A549 (cell line): Measurements from ENCODE around the gene ZSCAN12. TPM values are rescaled to one million over a fixed set of nuclear protein-coding genes. Genes with fewer than 3 reads are reported as not detected.

Source experiments
- ATAC-seq, 2 experiments: fragments of 200-7000 bp in 1 of 2; fragments of >200 bp in 1 of 2; cut with Nextera tagmentation in 1 of 2; cut with Tn5 transposase in 1 of 2; 3 replicates each; pipeline versions ENCODE4 v1.8.0 to v1.9.1; 2018 to 2020; ENCODE audit warnings: mild to moderate bottlenecking in 1 of 2, moderate library complexity in 1 of 2
- CTCF ChIA-PET: fragments of 300-600 bp; sonication (Branson Sonifier 250); formaldehyde crosslinking; extraction: SDS; loops from one replicate; lab custom pipeline; 2021; ENCODE audit warnings: antibody characterized with exemption, inconsistent platforms; lab: Yijun Ruan, JAX
- POLR2A ChIA-PET: fragments of 350-600 bp; formaldehyde crosslinking; extraction: SDS; loops from one replicate; lab custom pipeline; 2021; ENCODE audit warnings: antibody characterized with exemption, inconsistent platforms; lab: Yijun Ruan, JAX
- DNase-seq, 2 experiments: peaks; one replicate each; pipeline versions ENCODE4 v3.0.0 to v3.0.0-alpha.2; 2011 to 2016; ENCODE audit warnings: low read depth in 1 of 2, low spot score in 1 of 2
- FAIRE-seq: peaks from 2 replicates; lab custom pipeline; 2011; peaks lifted over from hg19 to GRCh38; lab: Jason Lieb, UNC
- H3K27ac ChIP-seq, 2 experiments: fragments of >200 bp; sonication (Bioruptor Twin); formaldehyde crosslinking; 3 replicates each; pipeline ENCODE4 v1.5.1; 2016 to 2017
- H3K4me1 ChIP-seq: fragments of >200 bp; sonication (Bioruptor Twin); formaldehyde crosslinking; 3 replicates; pipeline ENCODE4 v1.6.1; 2016
- H3K4me2 ChIP-seq: fragments of >200 bp; sonication (Bioruptor Twin); formaldehyde crosslinking; 3 replicates; pipeline ENCODE4 v1.6.1; 2016
- H3K4me3 ChIP-seq: fragments of >200 bp; sonication (Bioruptor Twin); formaldehyde crosslinking; 3 replicates; pipeline ENCODE4 v1.5.1; 2016
- H3K9me3 ChIP-seq: fragments of >200 bp; sonication (Bioruptor Twin); formaldehyde crosslinking; 3 replicates; pipeline ENCODE4 v1.6.1; 2016
- CBX2 ChIP-seq: fragments of 200-600 bp; sonication (generic); IDR thresholded peaks from 2 replicates; pipeline ENCODE4 v1.6.1; 2016; ENCODE audit warnings: low read depth, mild to moderate bottlenecking, borderline replicate concordance
- CBX8 ChIP-seq: fragments of 200-600 bp; sonication (generic); IDR thresholded peaks from 2 replicates; pipeline ENCODE4 v1.6.1; 2016
- CEBPB ChIP-seq, 2 experiments: fragments of >200 bp in 1 of 2; sonication (Bioruptor Twin) in 1 of 2; formaldehyde crosslinking in 1 of 2; IDR thresholded peaks; 2 replicates each; pipeline ENCODE4 v1.6.1; 2012 to 2016
- CTCF ChIP-seq: fragments of >200 bp; sonication (Bioruptor Twin); formaldehyde crosslinking; IDR thresholded peaks from 3 replicates; pipeline ENCODE4 v1.5.1; 2016
- E2F6 ChIP-seq: IDR thresholded peaks from 2 replicates; pipeline ENCODE4 v1.6.1; 2012; ENCODE audit warnings: low read depth, borderline replicate concordance
- EHMT2 ChIP-seq: fragments of 200-600 bp; sonication (generic); IDR thresholded peaks from 2 replicates; pipeline ENCODE4 v1.6.1; 2016; ENCODE audit warnings: antibody characterized with exemption, low read depth, mild to moderate bottlenecking, moderate library complexity
- EP300 ChIP-seq, 2 experiments: fragments of >200 bp; sonication (Bioruptor Twin); formaldehyde crosslinking; IDR thresholded peaks; 2 replicates in 1 of 2; 3 replicates in 1 of 2; pipeline ENCODE4 v1.6.1; 2016 to 2017
- ESRRA ChIP-seq: fragments of 150-350 bp; IDR thresholded peaks from 2 replicates; pipeline ENCODE4 v1.6.1; 2014; ENCODE audit warnings: mild to moderate bottlenecking, low read length, borderline replicate concordance
- FOXS1 ChIP-seq: fragments of 250-450 bp; sonication (Bioruptor Pico); IDR thresholded peaks from 2 replicates; pipeline ENCODE4 v1.5.0; 2020; ENCODE audit warnings: mild to moderate bottlenecking, moderate library complexity
- GATA3 ChIP-seq: IDR thresholded peaks from 2 replicates; pipeline ENCODE4 v1.6.1; 2012; ENCODE audit warnings: borderline replicate concordance
- HDAC2 ChIP-seq: fragments of 200-600 bp; sonication (generic); IDR thresholded peaks from 2 replicates; pipeline ENCODE4 v1.6.1; 2016
- HES2 ChIP-seq: fragments of >200 bp; sonication (Bioruptor Twin); formaldehyde crosslinking; IDR thresholded peaks from 2 replicates; pipeline ENCODE4 v1.6.1; 2016
- HEYL ChIP-seq: fragments of 250-450 bp; sonication (Bioruptor Pico); IDR thresholded peaks from 2 replicates; pipeline ENCODE4 v1.8.0; 2021; ENCODE audit warnings: mild to moderate bottlenecking, moderate library complexity
- HMGXB4 ChIP-seq: fragments of 250-450 bp; sonication (Bioruptor Pico); IDR thresholded peaks from 2 replicates; pipeline ENCODE4 v1.5.0; 2021; ENCODE audit warnings: mild to moderate bottlenecking, moderate library complexity, borderline replicate concordance
- HOXA7 ChIP-seq: fragments of 250-450 bp; sonication (Bioruptor Pico); IDR thresholded peaks from 2 replicates; pipeline ENCODE4 v1.5.0; 2020; ENCODE audit warnings: mild to moderate bottlenecking, moderate library complexity
- HOXB5 ChIP-seq: fragments of 250-450 bp; sonication (Bioruptor Pico); IDR thresholded peaks from 2 replicates; pipeline ENCODE4 v1.5.0; 2020; ENCODE audit warnings: mild to moderate bottlenecking, moderate library complexity
- JUN ChIP-seq, 2 experiments: fragments of >200 bp; sonication (Bioruptor Twin); formaldehyde crosslinking; IDR thresholded peaks; 2 replicates in 1 of 2; 3 replicates in 1 of 2; pipeline ENCODE4 v1.6.1; 2016 to 2017
- KDM1A ChIP-seq: fragments of 200-600 bp; sonication (generic); IDR thresholded peaks from 2 replicates; pipeline ENCODE4 v1.6.1; 2016; ENCODE audit warnings: low read depth, mild to moderate bottlenecking
- KDM5A ChIP-seq: fragments of 200-600 bp; sonication (generic); IDR thresholded peaks from 2 replicates; pipeline ENCODE4 v1.6.1; 2016; ENCODE audit warnings: antibody characterized with exemption, mild to moderate bottlenecking
- MAX ChIP-seq: IDR thresholded peaks from 2 replicates; pipeline ENCODE4 v1.6.1; 2012
- PHF8 ChIP-seq: fragments of 200-600 bp; sonication (generic); IDR thresholded peaks from 2 replicates; pipeline ENCODE4 v1.6.1; 2016; ENCODE audit warnings: low read depth, mild to moderate bottlenecking, antibody characterized with exemption, moderate library complexity, borderline replicate concordance
- POLR2A ChIP-seq: IDR thresholded peaks from 2 replicates; pipeline ENCODE4 v1.6.1; 2012; ENCODE audit warnings: mild to moderate bottlenecking, low read length
- POLR2AphosphoS2 ChIP-seq: conservative IDR thresholded peaks from 2 replicates; pipeline ENCODE4 v1.6.1; 2012; ENCODE audit warnings: low read length, improper control_type of control experiment, inconsistent platforms
- RAD21 ChIP-seq, 2 experiments: fragments of >200 bp in 1 of 2; sonication (Bioruptor Twin) in 1 of 2; formaldehyde crosslinking in 1 of 2; IDR thresholded peaks in 1 of 2; conservative IDR thresholded peaks in 1 of 2; 2 replicates in 1 of 2; 3 replicates in 1 of 2; pipeline ENCODE4 v1.6.1; 2012 to 2018; ENCODE audit warnings: inconsistent platforms in 1 of 2
- RARB ChIP-seq: fragments of 250-450 bp; sonication (Bioruptor Pico); IDR thresholded peaks from 2 replicates; pipeline ENCODE4 v1.8.0; 2021; ENCODE audit warnings: mild to moderate bottlenecking, moderate library complexity
- TFCP2L1 ChIP-seq: fragments of 250-450 bp; sonication (Bioruptor Pico); IDR thresholded peaks from 2 replicates; pipeline ENCODE4 v1.5.0; 2021; ENCODE audit warnings: mild to moderate bottlenecking
- USF2 ChIP-seq: fragments of 450-650 bp; IDR thresholded peaks from 2 replicates; pipeline ENCODE4 v1.6.1; 2014; ENCODE audit warnings: antibody characterized with exemption
- WGBS: methylation state at CpG from one replicate; pipeline ENCODE4 v1.1.6; 2017; ENCODE audit errors: missing lambda C conversion rate; 5-methylcytosine and 5-hydroxymethylcytosine counted together
- polyA minus RNA-seq: library from RNA; depleted of rRNA, polyadenylated mRNA; stranded (reverse); fragments of >200 nt; gene quantifications from 2 replicates; pipeline ENCODE4 v1.2.3, GENCODE V29; 2011; rRNA and poly(A)+ RNA removed
- polyA plus RNA-seq, 4 experiments: library from polyadenylated mRNA; depleted of rRNA in 3 of 4; stranded (reverse); fragments of >200 nt; fragmentation: RNase III in 1 of 4; extraction: RNeasy Plus Mini Kit Qiagen cat#74134 plus additional on column Dnase treatment in 1 of 4; gene quantifications; 2 replicates in 3 of 4; 3 replicates in 1 of 4; pipeline ENCODE4 v1.2.3, GENCODE V29; 2011 to 2017

Gene ZSCAN12
- polyA plus RNA-seq (2011; rRNA removed) (2.9 and 3.3 TPM in 2 replicates), polyA plus RNA-seq (2017; fragmentation: RNase III; extraction: RNeasy Plus Mini Kit Qiagen cat#74134 plus additional on column Dnase treatment) (1.8 to 1.9 TPM (median 1.9 TPM) in 3 replicates), polyA minus RNA-seq (2.6 and 2.8 TPM in 2 replicates)
- 0.53 and 0.62 TPM in 2 replicates for polyA plus RNA-seq (2012; cell fraction: cytosol; rRNA removed)
- 0.28 and 0.67 TPM in 2 replicates for polyA plus RNA-seq (2012; cell fraction: nucleus; rRNA removed)

- Histone ChIP-seq H3K9me3 (no peaks in the 10 kb centered on the region), H3K4me3 (peak within 1 kb of the TSS; percentile 78), H3K4me1 (no peaks in the 10 kb centered on the region), H3K27ac (peak within 1 kb of the TSS; percentile 80 to 93), H3K4me2 (peak within 1 kb of the TSS; percentile 77)
- DNase-seq (peak; percentile 31 to 91), FAIRE-seq (no peak), ATAC-seq (peak; percentile 97 to 98)
- ChIA-PET CTCF (interaction anchor here (0.7 to 1.1 kb wide), 5 partner anchors 14 to 44 kb away, joined by 3 to 4 read pairs (median 4); no protein-coding TSS in a partner anchor), POLR2A (interaction anchor here (0.5 to 1.0 kb wide), 2 partner anchors 16 to 101 kb away, joined by 3 to 5 read pairs; no protein-coding TSS in a partner anchor)
- TF ChIP-seq ESRRA (no peak), E2F6 (peak; percentile 76; the same call in 1 of the 2 replicates), KDM1A (no peak), HOXA7 (CRISPR knock-in tag) (no peak), TFCP2L1 (CRISPR knock-in tag) (no peak), CEBPB (IDR thresholded peaks at IDR 0.05) (no peak), RAD21 (conservative IDR thresholded peaks at IDR 0.05 in 1 of 2, IDR thresholded peaks at IDR 0.05 in 1 of 2) (no peak), PHF8 (peak; percentile 35; the same call in 1 of the 2 replicates), EP300 (IDR thresholded peaks at IDR 0.05) (no peak), MAX (peak; percentile 87), POLR2AphosphoS2 (no peak), CBX8 (no peak), HES2 (no peak), CTCF (peak; percentile 38), JUN (IDR thresholded peaks at IDR 0.05) (peak; percentile 60 to 83; a peak in 4 of 5 replicates), HMGXB4 (CRISPR knock-in tag) (peak; percentile 88), HEYL (no peak), HOXB5 (CRISPR knock-in tag) (0 out of 2 replicates have a peak, but pooled peaks have one; percentile 42), HDAC2 (no peak), RARB (CRISPR knock-in tag) (no peak), FOXS1 (CRISPR knock-in tag) (no peak), EHMT2 (0 out of 2 replicates have a peak, but pooled peaks have one; percentile 13), KDM5A (no peak), POLR2A (peak; percentile 31), USF2 (no peak), GATA3 (0 out of 2 replicates have a peak, but pooled peaks have one; percentile 24), CBX2 (no peak)
- WGBS: 18% methylated on average over 21 of the region's 49 CpGs
Observed at GRCh38 chr6:28399350-28400121, at the start of gene ZSCAN12. Gene ZSCAN12, minus strand, starts transcription at chr6:28399747. Its CDS starts 1,342 bp downstream, at chr6:28398405.
